GM12892 (cell line): ENCODE results near the gene DARS2.

Experiments
- POLR2A ChIP-seq: IDR thresholded peaks from 2 replicates; pipeline ENCODE4 v1.6.1; 2011; ENCODE audit warnings: low read depth, low read length, control low read depth
- POLR2AphosphoS5 ChIP-seq: IDR thresholded peaks from 2 replicates; pipeline ENCODE4 v1.6.1; 2011; ENCODE audit warnings: low read depth, low read length, control low read depth
- TAF1 ChIP-seq: IDR thresholded peaks from 2 replicates; pipeline ENCODE4 v1.6.1; 2011; ENCODE audit warnings: low read depth, mild to moderate bottlenecking, control low read depth, low read length, borderline replicate concordance

GRCh38 chr1:173900992-173901391 is 76.5 kb downstream of the DARS2 start:
- TF ChIP-seq POLR2AphosphoS5 (no peak), TAF1 (no peak), POLR2A (no peak)
